ENCODE results near the gene PSAP. TPM values are rescaled to one million over a fixed set of nuclear protein-coding genes. Genes with fewer than 3 reads are reported as not detected.

The PSAP gene
- total and polyA plus RNA-seq, 2 experiments from 2014 or later, result 151 to 391 TPM

GRCh38 chr10:71771204-71771603, 79.8 kb downstream of the PSAP start:
- Histone ChIP-seq H4K20me1 (replicated peaks; ENCODE audit: insufficient read depth) (no peaks in the 10 kb centered on the region), H3K4me3 (no peak overlapping the region), H3K9me2 (ENCODE audit: insufficient read depth) (no peaks in the 10 kb centered on the region), H3K4me2 (no peak overlapping the region), H3K79me2 (replicated peaks; ENCODE audit: insufficient read depth) (no peaks in the 10 kb centered on the region), H3F3A (replicated peaks; ENCODE audit: low read depth) (no peaks in the 10 kb centered on the region), H2AFZ (no peak overlapping the region), H3K27me3 (ENCODE audit: insufficient read depth) (peaks cover 12% of the 10 kb centered on the region; the same call in 1 of the 2 replicates), H3K36me3 (ENCODE audit: insufficient read depth) (no peaks in the 10 kb centered on the region), H3K4me1 (ENCODE audit: insufficient read depth) (no peaks in the 10 kb centered on the region), H3K27ac (ENCODE audit: low read depth) (no peak overlapping the region)
- H3K4me3 Mint-ChIP-seq, result no peak overlapping the region
- no peaks in the 10 kb centered on the region; the same call in 2 of the 3 replicates for H3K9me3 Mint-ChIP-seq
- H3K27me3 Mint-ChIP-seq (ENCODE audit: insufficient read depth, low read depth, poor library complexity), result peaks cover 14% of the 10 kb centered on the region
- H3K27ac Mint-ChIP-seq, result no peak overlapping the region
- DNase-seq (ENCODE audit: low spot score), result no peak
- H3K36me3 Mint-ChIP-seq (ENCODE audit: low read depth), result no peaks in the 10 kb centered on the region
- no peak for ATAC-seq
- H3K4me1 Mint-ChIP-seq, result peaks cover 9% of the 10 kb centered on the region
- TF ChIP-seq, protein P1, sequence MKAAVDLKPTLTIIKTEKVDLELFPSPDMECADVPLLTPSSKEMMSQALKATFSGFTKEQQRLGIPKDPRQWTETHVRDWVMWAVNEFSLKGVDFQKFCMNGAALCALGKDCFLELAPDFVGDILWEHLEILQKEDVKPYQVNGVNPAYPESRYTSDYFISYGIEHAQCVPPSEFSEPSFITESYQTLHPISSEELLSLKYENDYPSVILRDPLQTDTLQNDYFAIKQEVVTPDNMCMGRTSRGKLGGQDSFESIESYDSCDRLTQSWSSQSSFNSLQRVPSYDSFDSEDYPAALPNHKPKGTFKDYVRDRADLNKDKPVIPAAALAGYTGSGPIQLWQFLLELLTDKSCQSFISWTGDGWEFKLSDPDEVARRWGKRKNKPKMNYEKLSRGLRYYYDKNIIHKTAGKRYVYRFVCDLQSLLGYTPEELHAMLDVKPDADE (IDR thresholded peaks at IDR 0.05), result no peak
- TF ChIP-seq ZNF114 (CRISPR knock-in tag; IDR thresholded peaks at IDR 0.05) (no peak), ZNF462 (CRISPR knock-in tag; IDR thresholded peaks at IDR 0.05) (no peak), JUNB (IDR thresholded peaks at IDR 0.05; ENCODE audit: unreplicated experiment) (no peak), STAT1 (IDR thresholded peaks at IDR 0.05; ENCODE audit: unreplicated experiment) (no peak), CREB1 (CRISPR knock-in tag; IDR thresholded peaks at IDR 0.05; ENCODE audit: low read depth) (no peak), CTCF (conservative IDR thresholded peaks at IDR 0.05; ENCODE audit: low read depth in 2 of 2) (no peak), EZH2 (IDR thresholded peaks at IDR 0.05; ENCODE audit: low read depth, unreplicated experiment) (no peak), POLR2AphosphoS5 (IDR thresholded peaks at IDR 0.05; ENCODE audit: low read depth) (no peak), NANOG (IDR thresholded peaks at IDR 0.05; ENCODE audit: borderline replicate concordance) (no peak), EZH2phosphoT487 (IDR thresholded peaks at IDR 0.05; ENCODE audit: unreplicated experiment) (no peak), ZNF331 (CRISPR knock-in tag; IDR thresholded peaks at IDR 0.05; ENCODE audit: low read depth) (no peak)
- TF ChIP-seq, protein P2, sequence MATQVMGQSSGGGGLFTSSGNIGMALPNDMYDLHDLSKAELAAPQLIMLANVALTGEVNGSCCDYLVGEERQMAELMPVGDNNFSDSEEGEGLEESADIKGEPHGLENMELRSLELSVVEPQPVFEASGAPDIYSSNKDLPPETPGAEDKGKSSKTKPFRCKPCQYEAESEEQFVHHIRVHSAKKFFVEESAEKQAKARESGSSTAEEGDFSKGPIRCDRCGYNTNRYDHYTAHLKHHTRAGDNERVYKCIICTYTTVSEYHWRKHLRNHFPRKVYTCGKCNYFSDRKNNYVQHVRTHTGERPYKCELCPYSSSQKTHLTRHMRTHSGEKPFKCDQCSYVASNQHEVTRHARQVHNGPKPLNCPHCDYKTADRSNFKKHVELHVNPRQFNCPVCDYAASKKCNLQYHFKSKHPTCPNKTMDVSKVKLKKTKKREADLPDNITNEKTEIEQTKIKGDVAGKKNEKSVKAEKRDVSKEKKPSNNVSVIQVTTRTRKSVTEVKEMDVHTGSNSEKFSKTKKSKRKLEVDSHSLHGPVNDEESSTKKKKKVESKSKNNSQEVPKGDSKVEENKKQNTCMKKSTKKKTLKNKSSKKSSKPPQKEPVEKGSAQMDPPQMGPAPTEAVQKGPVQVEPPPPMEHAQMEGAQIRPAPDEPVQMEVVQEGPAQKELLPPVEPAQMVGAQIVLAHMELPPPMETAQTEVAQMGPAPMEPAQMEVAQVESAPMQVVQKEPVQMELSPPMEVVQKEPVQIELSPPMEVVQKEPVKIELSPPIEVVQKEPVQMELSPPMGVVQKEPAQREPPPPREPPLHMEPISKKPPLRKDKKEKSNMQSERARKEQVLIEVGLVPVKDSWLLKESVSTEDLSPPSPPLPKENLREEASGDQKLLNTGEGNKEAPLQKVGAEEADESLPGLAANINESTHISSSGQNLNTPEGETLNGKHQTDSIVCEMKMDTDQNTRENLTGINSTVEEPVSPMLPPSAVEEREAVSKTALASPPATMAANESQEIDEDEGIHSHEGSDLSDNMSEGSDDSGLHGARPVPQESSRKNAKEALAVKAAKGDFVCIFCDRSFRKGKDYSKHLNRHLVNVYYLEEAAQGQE (IDR thresholded peaks at IDR 0.05; ENCODE audit: unreplicated experiment), result no peak
